H1 (cell line): ENCODE results near the gene AFF1. TPM values are rescaled to one million over a fixed set of nuclear protein-coding genes. Genes with fewer than 3 reads are reported as not detected.

ENCODE experiments used
- CTCF ChIA-PET: fragments of 300-600 bp; sonication (Branson Sonifier 250); formaldehyde crosslinking; loops from one replicate; lab custom pipeline; 2021; ENCODE audit not compliant: partially characterized antibody; lab: Charles Lee
- POLR2A ChIA-PET: fragments of 300-600 bp; sonication (Branson Sonifier 250); formaldehyde crosslinking; loops from one replicate; lab custom pipeline; 2021; ENCODE audit warnings: inconsistent platforms; ENCODE audit not compliant: partially characterized antibody; lab: Charles Lee
- DNase-seq, 2 experiments: peaks; one replicate each; pipeline versions ENCODE4 v3.0.0 to v3.0.0-alpha.2; 2010 to 2022; ENCODE audit warnings: low spot score in 2 of 2, low read depth in 1 of 2, mixed read lengths in 1 of 2
- FAIRE-seq: peaks from 2 replicates; lab custom pipeline; 2011; peaks lifted over from hg19 to GRCh38; lab: Jason Lieb, UNC
- H2AFZ ChIP-seq: 2 replicates; pipeline ENCODE4 v1.8.1; 2012; ENCODE audit warnings: low read length, inconsistent platforms
- H2AK5ac ChIP-seq: 2 replicates; pipeline ENCODE4 v1.6.1; 2013; ENCODE audit warnings: low read depth, low read length
- H2BK120ac ChIP-seq: replicated peaks from 2 replicates; pipeline ENCODE3; 2013; ENCODE audit warnings: low read depth, low read length, inconsistent platforms
- H2BK12ac ChIP-seq: 2 replicates; pipeline ENCODE4 v1.6.1; 2013; ENCODE audit warnings: low read depth, low read length
- H2BK15ac ChIP-seq: 2 replicates; pipeline ENCODE4 v1.6.1; 2013; ENCODE audit warnings: low read length
- H2BK20ac ChIP-seq: 2 replicates; pipeline ENCODE4 v1.6.1; 2013; ENCODE audit warnings: low read length
- H2BK5ac ChIP-seq: 2 replicates; pipeline ENCODE4 v1.6.1; 2013; ENCODE audit warnings: low read depth, low read length
- H3K14ac ChIP-seq: 2 replicates; pipeline ENCODE4 v1.6.1; 2013; ENCODE audit warnings: inconsistent platforms; ENCODE audit not compliant: insufficient read length
- H3K18ac ChIP-seq: 2 replicates; pipeline ENCODE4 v1.6.1; 2013; ENCODE audit warnings: low read length; ENCODE audit errors: extremely low read depth
- H3K23ac ChIP-seq: 2 replicates; pipeline ENCODE4 v1.6.1; 2013; ENCODE audit warnings: inconsistent platforms; ENCODE audit not compliant: insufficient read length
- H3K23me2 ChIP-seq: 2 replicates; pipeline ENCODE4 v1.6.1; 2013; ENCODE audit warnings: low read depth, low read length
- H3K27ac ChIP-seq: 2 replicates; pipeline ENCODE4 v1.6.1; 2011; ENCODE audit warnings: low read depth, low read length, inconsistent platforms
- H3K27me3 ChIP-seq, 4 experiments: replicated peaks in 1 of 4; 1 replicate in 1 of 4; 2 replicates in 3 of 4; pipeline versions ENCODE4 v1.6.1 to v1.8.1; 2011 to 2013; ENCODE audit warnings: low read length in 3 of 4, mild to moderate bottlenecking in 3 of 4, inconsistent platforms in 2 of 4, mixed read lengths in 2 of 4, moderate library complexity in 1 of 4; ENCODE audit not compliant: control insufficient read depth in 3 of 4, insufficient read depth in 3 of 4; ENCODE audit errors: extremely low read depth in 1 of 4
- H3K36me3 ChIP-seq, 4 experiments: 2 replicates each; pipeline versions ENCODE4 v1.6.1 to v1.8.1; 2011 to 2013; ENCODE audit warnings: mild to moderate bottlenecking in 4 of 4, low read length in 3 of 4, moderate library complexity in 2 of 4, control low read depth in 1 of 4, inconsistent platforms in 1 of 4; ENCODE audit not compliant: insufficient read depth in 4 of 4, control insufficient read depth in 2 of 4
- H3K4ac ChIP-seq: replicated peaks from 2 replicates; pipeline ENCODE3; 2013; ENCODE audit warnings: low read length, low read depth, mixed read lengths, inconsistent platforms; ENCODE audit not compliant: insufficient read length
- H3K4me1 ChIP-seq, 4 experiments: replicated peaks in 1 of 4; 1 replicate in 1 of 4; 2 replicates in 3 of 4; pipeline versions ENCODE4 v1.6.1 to v1.8.1; 2011 to 2013; ENCODE audit warnings: low read length in 3 of 4, inconsistent platforms in 2 of 4, mixed read lengths in 1 of 4; ENCODE audit not compliant: insufficient read depth in 4 of 4, control insufficient read depth in 3 of 4
- H3K4me2 ChIP-seq, 2 experiments: 2 replicates each; pipeline versions ENCODE4 v1.6.1 to v1.8.1; 2011 to 2013; ENCODE audit warnings: low read depth in 2 of 2, low read length in 2 of 2, control low read depth in 1 of 2, inconsistent platforms in 1 of 2, mild to moderate bottlenecking in 1 of 2; ENCODE audit not compliant: insufficient read depth in 1 of 2
- H3K4me3 ChIP-seq, 4 experiments: fragments of 200-600, 300-600 bp in 1 of 4; sonication (generic), shearing (Covaris generic), sonication (Bioruptor Twin) in 1 of 4; 2 replicates each; pipeline versions ENCODE4 v1.5.1 to v1.8.1; 2011 to 2016; ENCODE audit warnings: low read length in 4 of 4, low read depth in 3 of 4, control low read depth in 2 of 4, inconsistent platforms in 2 of 4, mild to moderate bottlenecking in 2 of 4, mixed read lengths in 1 of 4, moderate library complexity in 1 of 4; ENCODE audit not compliant: insufficient read depth in 2 of 4; ENCODE audit errors: extremely low read depth in 1 of 4
- H3K56ac ChIP-seq: replicated peaks from 2 replicates; pipeline ENCODE3; 2013; ENCODE audit warnings: low read depth, mild to moderate bottlenecking, mixed read lengths, low read length, inconsistent platforms; ENCODE audit not compliant: insufficient read length
- H3K79me1 ChIP-seq: 2 replicates; pipeline ENCODE4 v1.6.1; 2013; ENCODE audit warnings: low read depth, low read length, control low read depth
- H3K79me2 ChIP-seq, 2 experiments: 2 replicates each; pipeline versions ENCODE4 v1.6.1 to v1.8.1; 2012 to 2013; ENCODE audit warnings: low read length in 2 of 2, mild to moderate bottlenecking in 2 of 2, inconsistent platforms in 1 of 2; ENCODE audit not compliant: insufficient read depth in 2 of 2, control insufficient read depth in 1 of 2
- H3K9ac ChIP-seq, 4 experiments: replicated peaks in 1 of 4; 1 replicate in 1 of 4; 2 replicates in 3 of 4; pipeline versions ENCODE4 v1.6.1 to v1.8.1; 2011 to 2013; ENCODE audit warnings: low read depth in 3 of 4, low read length in 3 of 4, control low read depth in 2 of 4, mild to moderate bottlenecking in 2 of 4, moderate library complexity in 2 of 4, inconsistent platforms in 1 of 4; ENCODE audit errors: extremely low read depth in 1 of 4
- H3K9me3 ChIP-seq, 2 experiments: 2 replicates each; pipeline versions ENCODE4 v1.6.1 to v1.8.1; 2012 to 2013; ENCODE audit warnings: mild to moderate bottlenecking in 2 of 2, moderate library complexity in 2 of 2, control low read depth in 1 of 2, inconsistent platforms in 1 of 2, low read depth in 1 of 2, low read length in 1 of 2, mixed read lengths in 1 of 2; ENCODE audit not compliant: insufficient read depth in 2 of 2
- H4K20me1 ChIP-seq, 2 experiments: replicated peaks in 1 of 2; 2 replicates each; pipeline versions ENCODE3 to v1.8.1; 2011 to 2013; ENCODE audit warnings: inconsistent platforms in 2 of 2, low read length in 2 of 2, mild to moderate bottlenecking in 1 of 2; ENCODE audit not compliant: insufficient read depth in 2 of 2, control insufficient read depth in 1 of 2
- H4K5ac ChIP-seq: 2 replicates; pipeline ENCODE4 v1.6.1; 2013; ENCODE audit warnings: low read length, low read depth, mixed read lengths, inconsistent platforms; ENCODE audit not compliant: insufficient read length
- H4K8ac ChIP-seq: 2 replicates; pipeline ENCODE4 v1.8.0; 2013; ENCODE audit warnings: mild to moderate bottlenecking, moderate library complexity, low read length, inconsistent platforms; ENCODE audit not compliant: insufficient read depth; ENCODE audit errors: extremely low read depth
- H4K91ac ChIP-seq: replicated peaks from 2 replicates; pipeline ENCODE3; 2013; ENCODE audit warnings: low read length, mixed read lengths, inconsistent platforms; ENCODE audit not compliant: insufficient read length
- BACH1 ChIP-seq: IDR thresholded peaks from 2 replicates; pipeline ENCODE4 v1.6.1; 2012; ENCODE audit warnings: low read length, improper control_type of control experiment
- CHD1 ChIP-seq: IDR thresholded peaks from 2 replicates; pipeline ENCODE4 v1.6.1; 2012; ENCODE audit warnings: low read depth, low read length, improper control_type of control experiment
- CHD2 ChIP-seq: IDR thresholded peaks from 2 replicates; pipeline ENCODE4 v1.6.1; 2012; ENCODE audit warnings: low read length, improper control_type of control experiment
- CTBP2 ChIP-seq: IDR thresholded peaks from 2 replicates; pipeline ENCODE4 v1.7.0; 2011; ENCODE audit warnings: borderline replicate concordance, mild to moderate bottlenecking, moderate library complexity, mixed read lengths, low read length; ENCODE audit not compliant: insufficient read depth, insufficient read length
- GABPA ChIP-seq: IDR thresholded peaks from 2 replicates; pipeline ENCODE4 v1.6.1; 2011; ENCODE audit warnings: mild to moderate bottlenecking, low read length, moderate library complexity, borderline replicate concordance; ENCODE audit not compliant: insufficient read depth
- GTF2F1 ChIP-seq: IDR thresholded peaks from 2 replicates; pipeline ENCODE4 v1.6.1; 2012; ENCODE audit warnings: low read depth, low read length, improper control_type of control experiment, borderline replicate concordance
- RNF2 ChIP-seq: fragments of 200-900, 300-1000 bp; sonication (generic); IDR thresholded peaks from 2 replicates; pipeline ENCODE4 v1.7.1; 2016; ENCODE audit warnings: borderline replicate concordance, low read depth, mild to moderate bottlenecking, antibody characterized with exemption, low read length; ENCODE audit not compliant: poor library complexity, severe bottlenecking; ENCODE audit errors: missing control alignments
- SAP30 ChIP-seq: fragments of 300-600 bp; sonication (generic); IDR thresholded peaks from 2 replicates; pipeline ENCODE4 v1.7.1; 2012; ENCODE audit warnings: low read length, moderate library complexity, mild to moderate bottlenecking, inconsistent platforms; ENCODE audit not compliant: insufficient read depth, insufficient replicate concordance
- SIX5 ChIP-seq: IDR thresholded peaks from 2 replicates; pipeline ENCODE4 v1.6.1; 2011; ENCODE audit warnings: mild to moderate bottlenecking, low read depth, low read length
- SP1 ChIP-seq: IDR thresholded peaks from 2 replicates; pipeline ENCODE4 v1.6.1; 2011; ENCODE audit warnings: low read depth, low read length
- TEAD4 ChIP-seq: IDR thresholded peaks from 2 replicates; pipeline ENCODE4 v1.6.1; 2012; ENCODE audit warnings: low read depth, low read length, inconsistent platforms, mixed read lengths
- YY1 ChIP-seq: IDR thresholded peaks from 2 replicates; pipeline ENCODE4 v1.6.1; 2011; ENCODE audit warnings: low read depth, mild to moderate bottlenecking, low read length
- WGBS, 2 experiments: shearing (Covaris generic) in 1 of 2; methylation state at CpG; one replicate each; pipeline versions ENCODE4 v1.1.6 to v1.1.7; 2013 to 2015; ENCODE audit warnings: low lambda C conversion rate in 2 of 2, mixed read lengths in 2 of 2, inconsistent platforms in 1 of 2, low coverage in 1 of 2, missing lambda C conversion rate in 1 of 2; ENCODE audit not compliant: insufficient replicate concordance in 2 of 2, insufficient coverage in 1 of 2, insufficient read length in 1 of 2; ENCODE audit errors: extremely low coverage in 1 of 2, missing lambda C conversion rate in 1 of 2; 5-methylcytosine and 5-hydroxymethylcytosine counted together
- polyA plus RNA-seq, 7 experiments: library from polyadenylated mRNA; depleted of rRNA in 3 of 7; stranded (reverse) in 5 of 7; unstranded in 2 of 7; fragments of >200 nt in 5 of 7; fragments of 200-250 nt in 2 of 7; gene quantifications; 1 replicate in 5 of 7; 2 replicates in 1 of 7; 4 replicates in 1 of 7; pipeline versions ENCODE4 v1.2.1 to v1.2.3, GENCODE V29; 2011 to 2013; ENCODE audit warnings: missing spikeins in 2 of 7, mixed read lengths in 2 of 7
- total RNA-seq: library from RNA; stranded (reverse); fragmentation: NEBNext Ultra II Directional; extraction: Animal tissue kit (Norgen Biotek cat#: 25700); gene quantifications from 2 replicates; pipeline ENCODE4 v1.2.1, GENCODE V29; 2021
- TF ChIP-seq, protein P1 (sequence below): IDR thresholded peaks from 2 replicates; pipeline ENCODE4 v1.6.1; 2011; ENCODE audit warnings: low read depth, mild to moderate bottlenecking, low read length; ENCODE audit not compliant: insufficient read depth

Gene AFF1
- total and polyA plus RNA-seq, 2 of the 8 experiments (the other 6 are each of a cell fraction or from before 2014, with no cell fraction given): 14.8 to 85.5 TPM

- ChIA-PET POLR2A (no interaction called here), CTCF (no interaction called here)
- no peak overlapping the region for H2BK15ac ChIP-seq
- no peak overlapping the region for H3K14ac ChIP-seq
- H3K23ac ChIP-seq: no peak overlapping the region
- H3K36me3 ChIP-seq: no peaks in the 10 kb centered on the region
- H3K4me3 ChIP-seq: no peak overlapping the region
- H2AFZ ChIP-seq: no peak overlapping the region
- H4K20me1 ChIP-seq: peaks cover 5 to 14% of the 10 kb centered on the region in 2 experiments
- H4K8ac ChIP-seq: no peak overlapping the region
- no peak overlapping the region for H3K4me2 ChIP-seq
- peaks cover 0 to 90% of the 10 kb centered on the region in 2 experiments; a peak in 3 of 4 replicates for H3K79me2 ChIP-seq
- H2BK12ac ChIP-seq: no peak overlapping the region
- H3K4ac ChIP-seq: no peak overlapping the region
- peaks cover 2% of the 10 kb centered on the region for H3K79me1 ChIP-seq
- no peaks in the 10 kb centered on the region for H3K9me3 ChIP-seq
- no peak overlapping the region for H3K9ac ChIP-seq
- H3K4me1 ChIP-seq: peaks cover 1 to 11% (median 9%) of the 10 kb centered on the region in 4 experiments; a peak in 5 of 7 replicates
- H4K91ac ChIP-seq: no peak overlapping the region
- FAIRE-seq: no peak
- no peaks in the 10 kb centered on the region for H3K23me2 ChIP-seq
- H3K18ac ChIP-seq: no peak overlapping the region
- WGBS, 2 experiments: 87% methylated on average over 6 of the region's 6 CpGs; no CpG with 5 or more reads in 1 of the 2 experiments
- H2BK120ac ChIP-seq: no peak overlapping the region
- no peaks in the 10 kb centered on the region for H3K27me3 ChIP-seq
- no peak overlapping the region for H2BK20ac ChIP-seq
- no peak for DNase-seq
- no peak overlapping the region for H3K56ac ChIP-seq
- H4K5ac ChIP-seq: no peak overlapping the region
- H3K27ac ChIP-seq: no peak overlapping the region
- H2BK5ac ChIP-seq: no peak overlapping the region
- no peak overlapping the region for H2AK5ac ChIP-seq
- TF ChIP-seq RNF2 (no peak), GTF2F1 (no peak), BACH1 (no peak), TEAD4 (no peak), CHD1 (no peak), YY1 (no peak), CHD2 (no peak), SP1 (no peak), SAP30 (no peak), SIX5 (no peak), GABPA (no peak), CTBP2 (no peak)
- TF ChIP-seq, protein P1, sequence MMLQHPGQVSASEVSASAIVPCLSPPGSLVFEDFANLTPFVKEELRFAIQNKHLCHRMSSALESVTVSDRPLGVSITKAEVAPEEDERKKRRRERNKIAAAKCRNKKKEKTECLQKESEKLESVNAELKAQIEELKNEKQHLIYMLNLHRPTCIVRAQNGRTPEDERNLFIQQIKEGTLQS: no peak
These were observed 90.8 kb downstream of the AFF1 start for GRCh38 chr4:87025614-87026041.
